ENCODE data around the gene SOX4. TPM values are rescaled to one million over a fixed set of nuclear protein-coding genes. Genes with fewer than 3 reads are reported as not detected.

Gene SOX4
- total RNA-seq, 1 donor from 2014 or later = 36.6 TPM

DNA sequence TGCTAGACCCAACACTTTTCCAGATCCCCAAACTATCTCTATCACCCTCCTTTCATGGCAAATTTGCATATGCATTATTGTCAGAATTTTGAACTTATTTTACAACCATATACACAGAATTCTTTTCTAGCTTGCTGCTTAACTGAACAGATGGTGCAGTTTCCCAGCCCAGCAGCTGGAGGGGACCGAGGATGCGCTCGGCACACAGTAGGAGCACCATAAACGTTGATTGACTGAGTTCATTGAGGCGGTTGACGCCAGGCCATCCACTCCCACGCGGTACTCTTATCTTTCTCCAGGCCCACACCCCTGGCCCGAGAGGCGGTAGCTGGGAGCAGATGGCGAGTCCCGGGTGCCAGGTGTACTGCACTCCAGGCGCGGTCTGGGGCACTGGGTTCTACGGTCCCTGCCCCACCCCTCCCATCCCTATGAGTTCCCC, 6.8 kb upstream of the SOX4 start:
- DNase-seq (ENCODE audit: low read depth) (no peak), FAIRE-seq (no peak)
- TF ChIP-seq, protein P1, sequence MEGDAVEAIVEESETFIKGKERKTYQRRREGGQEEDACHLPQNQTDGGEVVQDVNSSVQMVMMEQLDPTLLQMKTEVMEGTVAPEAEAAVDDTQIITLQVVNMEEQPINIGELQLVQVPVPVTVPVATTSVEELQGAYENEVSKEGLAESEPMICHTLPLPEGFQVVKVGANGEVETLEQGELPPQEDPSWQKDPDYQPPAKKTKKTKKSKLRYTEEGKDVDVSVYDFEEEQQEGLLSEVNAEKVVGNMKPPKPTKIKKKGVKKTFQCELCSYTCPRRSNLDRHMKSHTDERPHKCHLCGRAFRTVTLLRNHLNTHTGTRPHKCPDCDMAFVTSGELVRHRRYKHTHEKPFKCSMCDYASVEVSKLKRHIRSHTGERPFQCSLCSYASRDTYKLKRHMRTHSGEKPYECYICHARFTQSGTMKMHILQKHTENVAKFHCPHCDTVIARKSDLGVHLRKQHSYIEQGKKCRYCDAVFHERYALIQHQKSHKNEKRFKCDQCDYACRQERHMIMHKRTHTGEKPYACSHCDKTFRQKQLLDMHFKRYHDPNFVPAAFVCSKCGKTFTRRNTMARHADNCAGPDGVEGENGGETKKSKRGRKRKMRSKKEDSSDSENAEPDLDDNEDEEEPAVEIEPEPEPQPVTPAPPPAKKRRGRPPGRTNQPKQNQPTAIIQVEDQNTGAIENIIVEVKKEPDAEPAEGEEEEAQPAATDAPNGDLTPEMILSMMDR (IDR thresholded peaks at IDR 0.05; ENCODE audit: insufficient read depth, low read length, severe bottlenecking) = no peak
- H3K36me3 ChIP-seq (ENCODE audit: control insufficient read depth, insufficient read depth, low read length) = no peaks in the 10 kb centered on the region
- peak overlapping the region; percentile 72 for H3K4me3 ChIP-seq (ENCODE audit: low read depth, low read length)
- H3K27me3 ChIP-seq (ENCODE audit: control insufficient read depth, insufficient read depth, low read length) = no peaks in the 10 kb centered on the region

DNA sequence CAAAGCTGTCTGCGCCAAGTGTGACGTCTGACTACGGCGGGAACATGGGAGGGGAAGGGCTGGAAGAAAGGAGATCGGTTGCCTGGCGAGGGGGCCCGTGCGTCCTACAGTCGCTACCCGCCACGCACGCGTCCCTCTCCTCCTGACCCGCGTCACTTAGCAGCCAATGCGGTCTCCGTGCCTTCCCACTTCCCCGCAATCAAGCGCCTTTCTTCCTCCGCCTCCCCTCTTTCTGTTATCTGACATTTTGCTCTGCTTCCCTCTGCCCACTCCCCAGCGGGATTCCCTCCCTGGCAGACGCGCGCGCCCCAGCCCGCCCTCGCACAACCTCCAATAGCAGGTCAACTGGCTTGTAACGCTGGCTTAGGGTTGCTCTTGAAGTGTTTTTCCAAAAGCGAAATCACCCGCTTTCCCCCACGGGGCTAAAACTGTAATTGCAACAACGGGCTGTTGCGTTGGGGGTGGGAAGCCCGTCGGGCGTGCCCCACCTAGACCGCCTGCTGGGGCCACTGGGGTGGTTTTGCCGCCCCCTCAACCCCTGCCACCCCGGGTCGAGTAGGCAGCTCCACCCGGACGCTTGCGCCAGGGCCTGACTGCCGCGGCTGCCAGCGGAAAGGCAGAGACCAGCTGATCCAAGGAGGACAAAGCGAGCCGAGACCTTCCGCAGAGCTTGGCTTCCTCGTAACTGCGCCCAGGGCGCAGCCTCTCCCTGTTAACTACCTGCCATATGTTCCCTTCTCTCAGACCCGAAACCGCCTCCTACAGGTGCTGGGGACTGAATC, 6.2 kb upstream of the SOX4 start:
- Histone ChIP-seq H3K36me3 (ENCODE audit: control insufficient read depth, insufficient read depth, low read length) (no peaks in the 10 kb centered on the region), H3K27me3 (ENCODE audit: control insufficient read depth, insufficient read depth, low read length) (no peaks in the 10 kb centered on the region), H3K4me3 (ENCODE audit: low read depth, low read length) (peak overlapping the region; percentile 72)
- FAIRE-seq (no peak), DNase-seq (ENCODE audit: low read depth) (peak; percentile 54)
- TF ChIP-seq, protein P1 (IDR thresholded peaks at IDR 0.05; ENCODE audit: insufficient read depth, low read length, severe bottlenecking) = peak; percentile 21

DNA sequence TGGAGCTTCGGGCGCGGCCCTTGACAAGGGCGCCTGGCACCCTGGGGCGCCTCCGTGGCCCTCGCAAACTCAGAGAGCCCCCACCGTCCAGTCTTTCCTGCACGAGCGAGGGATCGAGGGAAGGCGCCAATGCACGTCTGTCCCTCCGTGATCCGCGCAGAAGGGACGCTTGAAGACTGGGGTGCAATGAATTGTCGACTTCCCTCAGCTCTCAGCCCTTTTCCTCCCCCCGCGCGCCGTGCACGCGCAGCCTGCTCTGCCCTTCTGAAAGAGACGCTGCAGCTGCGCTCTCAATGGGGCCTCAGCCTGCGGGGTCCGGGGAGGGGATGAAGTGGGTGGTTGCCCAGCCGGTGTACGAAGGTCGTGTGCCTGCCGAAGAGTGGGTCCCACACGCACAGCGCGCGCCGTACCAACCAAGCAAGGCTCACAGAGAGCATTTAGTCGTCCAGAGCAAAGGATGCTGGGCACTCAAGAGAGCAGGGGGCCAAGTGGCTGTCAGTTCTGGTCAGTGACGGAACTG, 5.5 kb upstream of the SOX4 start:
- TF ChIP-seq, protein P1 (IDR thresholded peaks at IDR 0.05; ENCODE audit: insufficient read depth, low read length, severe bottlenecking) = peak; percentile 7
- DNase-seq (ENCODE audit: low read depth) (no peak), FAIRE-seq (no peak)
- no peaks in the 10 kb centered on the region for H3K36me3 ChIP-seq (ENCODE audit: control insufficient read depth, insufficient read depth, low read length)
- no peaks in the 10 kb centered on the region for H3K27me3 ChIP-seq (ENCODE audit: control insufficient read depth, insufficient read depth, low read length)
- H3K4me3 ChIP-seq (ENCODE audit: low read depth, low read length) = peak overlapping the region; percentile 72

- FAIRE-seq (no peak), DNase-seq (ENCODE audit: low read depth) (peak; percentile 84)
- Histone ChIP-seq H3K36me3 (ENCODE audit: control insufficient read depth, insufficient read depth, low read length) (no peaks in the 10 kb centered on the region), H3K27me3 (ENCODE audit: control insufficient read depth, insufficient read depth, low read length) (no peaks in the 10 kb centered on the region), H3K4me3 (ENCODE audit: low read depth, low read length) (peak overlapping the region; percentile 72)
- TF ChIP-seq, protein P1 (IDR thresholded peaks at IDR 0.05; ENCODE audit: insufficient read depth, low read length, severe bottlenecking) = no peak
These were observed 4.8 kb upstream of the SOX4 start for GRCh38 chr6:21588481-21589351.

DNA sequence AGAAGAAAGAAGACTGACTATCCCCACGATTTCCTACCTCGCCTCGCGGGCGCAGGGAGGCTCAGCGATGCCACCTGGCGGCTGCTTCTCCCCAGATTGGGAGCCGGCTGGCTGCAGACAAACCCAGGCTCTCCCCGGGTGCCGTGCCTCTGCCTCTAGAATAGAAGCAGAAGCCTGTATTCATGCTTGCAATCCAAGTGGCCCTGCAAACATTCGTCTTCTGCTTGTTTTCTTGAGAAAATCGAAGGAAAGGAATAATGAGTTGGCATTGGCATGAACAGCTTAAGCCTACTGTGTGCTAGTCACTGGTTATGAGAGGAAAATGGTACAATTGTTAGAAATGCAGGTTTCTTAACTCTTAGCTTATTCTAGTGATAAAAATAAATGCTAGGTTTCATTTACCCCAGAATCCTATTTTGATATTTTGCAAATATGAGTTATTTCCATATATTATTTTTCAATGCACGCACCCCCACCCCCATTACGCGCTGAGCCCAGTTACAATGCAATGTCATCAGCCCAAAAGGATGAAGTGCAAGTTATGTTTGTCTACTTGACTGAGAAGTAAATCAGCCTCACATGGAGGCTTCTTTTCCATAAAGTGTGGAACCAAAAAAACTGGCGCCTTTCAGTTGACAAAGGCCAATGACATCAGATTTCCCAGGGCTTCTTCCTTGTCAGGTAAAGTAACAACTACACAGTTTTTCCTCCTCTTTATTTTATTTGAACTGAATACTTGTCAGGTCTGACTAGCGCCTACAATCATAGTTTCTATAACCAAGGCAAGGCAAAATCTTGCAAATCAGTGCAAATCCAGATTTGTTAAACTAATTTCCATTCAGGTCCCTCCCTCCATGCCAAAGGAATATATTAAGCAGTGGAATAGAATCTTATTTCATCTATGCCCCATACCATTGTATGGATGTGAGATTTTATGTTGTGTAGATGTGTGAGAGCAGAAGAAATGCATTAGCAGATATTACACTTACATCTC, 3.9 kb upstream of the SOX4 start:
- TF ChIP-seq, protein P1 (IDR thresholded peaks at IDR 0.05; ENCODE audit: insufficient read depth, low read length, severe bottlenecking) = peak; percentile 97
- DNase-seq (ENCODE audit: low read depth) = peak; percentile 63
- no peak for FAIRE-seq
- Histone ChIP-seq H3K36me3 (ENCODE audit: control insufficient read depth, insufficient read depth, low read length) (no peaks in the 10 kb centered on the region), H3K4me3 (ENCODE audit: low read depth, low read length) (peak overlapping the region; percentile 72), H3K27me3 (ENCODE audit: control insufficient read depth, insufficient read depth, low read length) (no peaks in the 10 kb centered on the region)

Measured in bronchial epithelial cell (primary cell).